ENCODE measurements around the gene CDK19. TPM values are rescaled to one million over a fixed set of nuclear protein-coding genes. Genes with fewer than 3 reads are reported as not detected.
"Not testable (repeated sequence)": the region's sequence is repeated elsewhere in the genome, so short reads cannot be mapped to it uniquely, and the experiment has no call there.

The CDK19 gene
- total and polyA plus RNA-seq, 3 donors from 2014 or later: 30.7 to 50.0 (median 31.5) TPM

- DNase-seq: no peak
- H3K27ac ChIP-seq: no peak overlapping the region
- no peak for TF ChIP-seq POLR2A (IDR thresholded peaks at IDR 0.05)
- TF ChIP-seq CTCF (IDR thresholded peaks at IDR 0.05): no peak
- intact Hi-C loops (cut with DNase I; ENCODE audit: low total_unique reads): no loop called here
- H3K9me3 ChIP-seq: no peaks in the 10 kb centered on the region
- no peaks in the 10 kb centered on the region for H3K4me1 ChIP-seq
- H3K27me3 ChIP-seq: no peaks in the 10 kb centered on the region
- 89 to 95% methylated on average over 3 of the region's 3 CpGs for WGBS, 2 donors
- no peaks in the 10 kb centered on the region for H3K36me3 ChIP-seq (ENCODE audit: low read depth, missing control alignments)
- no peak overlapping the region for H3K4me3 ChIP-seq
Observed at GRCh38 chr6:110720066-110720465, 95.2 kb downstream of the CDK19 start.

- intact Hi-C loops (cut with DNase I; ENCODE audit: low total_unique reads); H3K9me3 ChIP-seq; H3K4me3 ChIP-seq; DNase-seq; H3K27ac ChIP-seq; H3K27me3 ChIP-seq; H3K4me1 ChIP-seq; H3K36me3 ChIP-seq (ENCODE audit: low read depth, missing control alignments): not testable (repeated sequence)
- 93 to 94% methylated on average over 6 to 7 of the region's 7 CpGs for WGBS, 2 donors
Observed at GRCh38 chr6:110719601-110720000, 95.7 kb downstream of the CDK19 start.

- intact Hi-C loops (cut with DNase I; ENCODE audit: low total_unique reads): no loop called here
- 71 to 97% methylated on average over 1 of the region's 1 CpG for WGBS, 2 donors
- DNase-seq: no peak
- Histone ChIP-seq H3K9me3 (no peaks in the 10 kb centered on the region), H3K27ac (no peak overlapping the region), H3K27me3 (no peaks in the 10 kb centered on the region), H3K4me1 (no peaks in the 10 kb centered on the region), H3K4me3 (no peak overlapping the region), H3K36me3 (ENCODE audit: low read depth, missing control alignments) (no peaks in the 10 kb centered on the region)
- TF ChIP-seq CTCF (IDR thresholded peaks at IDR 0.05) (no peak), POLR2A (IDR thresholded peaks at IDR 0.05) (no peak)
Observed at GRCh38 chr6:110714143-110714542, 101.1 kb downstream of the CDK19 start.

- H3K4me3 ChIP-seq: no peak overlapping the region
- intact Hi-C loops (cut with DNase I; ENCODE audit: low total_unique reads): no loop called here
- H3K9me3 ChIP-seq: no peaks in the 10 kb centered on the region
- no peaks in the 10 kb centered on the region for H3K4me1 ChIP-seq
- DNase-seq: no peak
- 96 to 98% methylated on average over 3 of the region's 3 CpGs for WGBS, 2 donors
- no peak overlapping the region for H3K27ac ChIP-seq
- H3K36me3 ChIP-seq (ENCODE audit: low read depth, missing control alignments): no peaks in the 10 kb centered on the region
- TF ChIP-seq CTCF (IDR thresholded peaks at IDR 0.05) (no peak), POLR2A (IDR thresholded peaks at IDR 0.05) (no peak)
- H3K27me3 ChIP-seq: no peaks in the 10 kb centered on the region
Observed at GRCh38 chr6:110712238-110712637, 103.0 kb downstream of the CDK19 start.

- no peak for DNase-seq
- Histone ChIP-seq H3K4me3 (no peak overlapping the region), H3K4me1 (no peaks in the 10 kb centered on the region), H3K36me3 (ENCODE audit: low read depth, missing control alignments) (no peaks in the 10 kb centered on the region), H3K27ac (no peak overlapping the region), H3K9me3 (no peaks in the 10 kb centered on the region), H3K27me3 (no peaks in the 10 kb centered on the region)
- WGBS, 2 donors: 64 to 78% methylated on average over 3 of the region's 3 CpGs
- no peak for TF ChIP-seq CTCF (IDR thresholded peaks at IDR 0.05)
- no peak for TF ChIP-seq POLR2A (IDR thresholded peaks at IDR 0.05)
- intact Hi-C loops (cut with DNase I; ENCODE audit: low total_unique reads): no loop called here
Observed at GRCh38 chr6:110710115-110710514, 105.2 kb downstream of the CDK19 start.

All from testis (tissue), 3 donors.